HepG2 (cell line): ENCODE results near the gene SF1. TPM values are rescaled to one million over a fixed set of nuclear protein-coding genes. Genes with fewer than 3 reads are reported as not detected.

Experiments used
- GABPA ChIP-seq, 2 experiments: IDR thresholded peaks; 2 replicates each; pipeline ENCODE4 v1.6.1; 2011 to 2016; ENCODE audit warnings: low read depth in 2 of 2, low read length in 1 of 2, missing biosample characterization in 1 of 2, missing genetic modification characterization in 1 of 2
- HOMEZ ChIP-seq: IDR thresholded peaks from 2 replicates; pipeline ENCODE4 v1.6.1; 2016; ENCODE audit warnings: low read depth
- ISL2 ChIP-seq: sonication (generic); formaldehyde crosslinking; IDR thresholded peaks from 2 replicates; pipeline ENCODE4 v1.5.0; 2020; ENCODE audit warnings: missing genetic modification reagents
- MBD4 ChIP-seq: IDR thresholded peaks from 2 replicates; pipeline ENCODE4 v1.6.1; 2012; ENCODE audit warnings: low read length, inconsistent platforms, borderline replicate concordance
- MIER2 ChIP-seq: IDR thresholded peaks from 2 replicates; pipeline ENCODE4 v1.6.1; 2016; ENCODE audit warnings: missing biosample characterization, missing genetic modification reagents
- PHF20 ChIP-seq: sonication (generic); formaldehyde crosslinking; IDR thresholded peaks from 2 replicates; pipeline ENCODE4 v1.5.0; 2020; ENCODE audit warnings: mild to moderate bottlenecking, missing genetic modification reagents
- POLR2AphosphoS5 ChIP-seq: IDR thresholded peaks from 2 replicates; pipeline ENCODE4 v1.6.1; 2012; ENCODE audit warnings: low read depth, low read length
- SALL2 ChIP-seq: sonication (generic); formaldehyde crosslinking; IDR thresholded peaks from 2 replicates; pipeline ENCODE4 v1.8.1; 2023; ENCODE audit warnings: mild to moderate bottlenecking, missing genetic modification reagents, inconsistent platforms
- ZBTB33 ChIP-seq: sonication (generic); formaldehyde crosslinking; IDR thresholded peaks from 2 replicates; pipeline ENCODE4 v1.4.0; 2020; ENCODE audit warnings: missing genetic modification reagents
- ZNF205 ChIP-seq: IDR thresholded peaks from 2 replicates; pipeline ENCODE4 v1.6.1; 2018; ENCODE audit warnings: missing biosample characterization, missing genetic modification reagents
- ZNF281 ChIP-seq: sonication (generic); formaldehyde crosslinking; IDR thresholded peaks from 2 replicates; pipeline ENCODE4 v1.4.0; 2020; ENCODE audit warnings: missing genetic modification reagents, borderline replicate concordance
- ZNF574 ChIP-seq: sonication (generic); formaldehyde crosslinking; IDR thresholded peaks from 2 replicates; pipeline ENCODE4 v1.4.0; 2020; ENCODE audit warnings: missing genetic modification reagents
- ZNF7 ChIP-seq: IDR thresholded peaks from 2 replicates; pipeline ENCODE4 v1.6.1; 2016; ENCODE audit warnings: missing biosample characterization, missing genetic modification reagents
- polyA plus RNA-seq, 8 experiments: library from polyadenylated mRNA; depleted of rRNA in 3 of 8; stranded (reverse) in 7 of 8; unstranded in 1 of 8; fragments of >200 nt; fragmentation: Illumina TruSeq in 4 of 8; extraction: Trizol in 4 of 8; gene quantifications; 2 replicates each; pipeline versions ENCODE4 v1.2.1 to v1.2.3, GENCODE V29; 2011 to 2016; ENCODE audit warnings: low read depth in 4 of 8, missing spikeins in 1 of 8, mixed read lengths in 1 of 8; ENCODE audit not compliant: insufficient read depth in 1 of 8
- total RNA-seq, 5 experiments: library from RNA; depleted of rRNA; stranded (reverse); fragments of >200 nt; fragmentation: Illumina TruSeq; extraction: Trizol; gene quantifications; 2 replicates each; pipeline ENCODE4 v1.2.3, GENCODE V29; 2016; ENCODE audit warnings: low read depth in 1 of 5

The SF1 gene
- total and polyA plus RNA-seq, 2 of the 13 experiments (the other 11 are each of a cell fraction or from before 2014, with no cell fraction given): 55.5 to 70.4 TPM

- TF ChIP-seq ISL2 (CRISPR knock-in tag) (0 out of 2 replicates have a peak, but pooled peaks have one; percentile 24), SALL2 (CRISPR knock-in tag) (0 out of 2 replicates have a peak, but pooled peaks have one; percentile 35), GABPA (IDR thresholded peaks at IDR 0.05; ENCODE audit: low read depth, low read length) (peak; percentile 29; the same call in 1 of the 2 replicates), GABPA (CRISPR knock-in tag; IDR thresholded peaks at IDR 0.05; ENCODE audit: low read depth) (peak; percentile 30; the same call in 1 of the 2 replicates), ZNF205 (CRISPR knock-in tag) (peak; percentile 10; the same call in 1 of the 2 replicates), HOMEZ (CRISPR knock-in tag) (no peak), ZNF7 (CRISPR knock-in tag) (no peak), ZNF574 (CRISPR knock-in tag) (peak; percentile 96), ZBTB33 (CRISPR knock-in tag) (no peak), MBD4 (no peak), POLR2AphosphoS5 (peak; percentile 40; the same call in 1 of the 2 replicates), ZNF281 (no peak), MIER2 (CRISPR knock-in tag) (no peak), PHF20 (CRISPR knock-in tag) (0 out of 2 replicates have a peak, but pooled peaks have one; percentile 21)
These were observed 25.0 kb upstream of the SF1 start, which contains the start of gene MAP4K2 (continued) for GRCh38 chr11:64803158-64803845.
